GM12891 (cell line): ENCODE data around the gene DAB2IP.

Experiments
- POLR2A ChIP-seq: IDR thresholded peaks from 2 replicates; pipeline ENCODE4 v1.6.1; 2011; ENCODE audit warnings: low read depth, low read length, control low read depth
- POLR2AphosphoS5 ChIP-seq: IDR thresholded peaks from 2 replicates; pipeline ENCODE4 v1.6.1; 2011; ENCODE audit warnings: low read depth, low read length, control low read depth
- TAF1 ChIP-seq: IDR thresholded peaks from 2 replicates; pipeline ENCODE4 v1.6.1; 2011; ENCODE audit warnings: low read depth, low read length, control low read depth

DNA sequence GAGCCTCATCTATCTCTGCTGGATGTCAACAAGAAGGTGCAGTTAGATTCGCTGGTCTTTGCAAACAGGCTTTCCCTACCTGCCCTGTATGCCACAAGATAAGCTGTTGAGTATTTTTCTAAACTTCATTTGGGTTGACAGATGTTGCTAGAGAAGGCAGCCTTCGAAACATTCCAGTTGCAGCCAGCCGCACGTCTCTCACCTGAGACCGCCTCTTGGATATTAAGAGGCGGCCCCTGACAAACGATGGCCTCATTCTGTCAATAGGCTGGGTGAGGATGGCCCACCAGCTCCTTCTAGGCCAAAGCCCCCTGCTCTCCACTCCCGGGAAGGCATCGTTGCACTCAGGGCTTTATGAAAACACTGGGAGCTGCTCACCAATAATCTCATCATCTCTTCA lies 181.6 kb downstream of the DAB2IP start:
- TF ChIP-seq POLR2AphosphoS5: no peak
- no peak for TF ChIP-seq POLR2A
- TF ChIP-seq TAF1: no peak
